DOHH2 (cell line): ENCODE data around the gene MORF4L2.
"Not testable (repeated sequence)": the region's sequence is repeated elsewhere in the genome, so short reads cannot be mapped to it uniquely, and the experiment has no call there.

Experiments used
- H3F3A ChIP-seq: fragments of 200-600 bp; sonication (generic), shearing (Covaris generic); 2 replicates; pipeline ENCODE4 v1.6.0; 2016; ENCODE audit warnings: antibody characterized with exemption, mild to moderate bottlenecking; ENCODE audit not compliant: control insufficient read depth, insufficient read depth
- H3K27ac ChIP-seq: fragments of 200-600 bp; sonication (generic); 2 replicates; pipeline ENCODE4 v1.5.1; 2014; ENCODE audit warnings: low read depth, mild to moderate bottlenecking, low read length, moderate library complexity
- H3K27me3 ChIP-seq: fragments of 200-600 bp; sonication (generic); 2 replicates; pipeline ENCODE4 v1.6.1; 2014; ENCODE audit warnings: mild to moderate bottlenecking, low read length, mixed read lengths; ENCODE audit not compliant: control insufficient read depth
- H3K36me3 ChIP-seq: fragments of 200-600 bp; sonication (generic); 2 replicates; pipeline ENCODE4 v1.6.1; 2014; ENCODE audit warnings: mild to moderate bottlenecking, low read length, moderate library complexity, mixed read lengths; ENCODE audit not compliant: control insufficient read depth
- H3K4me1 ChIP-seq: fragments of 200-600 bp; sonication (generic); 2 replicates; pipeline ENCODE4 v1.6.1; 2014; ENCODE audit warnings: mild to moderate bottlenecking, low read length, mixed read lengths; ENCODE audit not compliant: control insufficient read depth
- H3K4me2 ChIP-seq: fragments of 200-600 bp; sonication (generic); 2 replicates; pipeline ENCODE4 v1.6.0; 2014; ENCODE audit warnings: mild to moderate bottlenecking, low read length, moderate library complexity
- H3K4me3 ChIP-seq: fragments of 200-600 bp; sonication (generic); 2 replicates; pipeline ENCODE4 v1.5.1; 2014; ENCODE audit warnings: mild to moderate bottlenecking, low read length, mixed read lengths
- H3K79me2 ChIP-seq: fragments of 200-600 bp; sonication (generic); 2 replicates; pipeline ENCODE4 v1.6.1; 2014; ENCODE audit warnings: mild to moderate bottlenecking, low read length, mixed read lengths; ENCODE audit not compliant: control insufficient read depth
- H3K9me2 ChIP-seq: fragments of 200-600 bp; sonication (generic); replicated peaks from 2 replicates; pipeline ENCODE4 v1.6.1; 2014; ENCODE audit warnings: mild to moderate bottlenecking, low read length, mixed read lengths; ENCODE audit not compliant: control insufficient read depth
- H3K9me3 ChIP-seq: fragments of 200-600 bp; sonication (generic); 2 replicates; pipeline ENCODE4 v1.6.1; 2014; ENCODE audit warnings: antibody characterized with exemption, low read length, mixed read lengths; ENCODE audit not compliant: control insufficient read depth, insufficient read depth
- H4K20me1 ChIP-seq: fragments of 200-600 bp; sonication (generic); 2 replicates; pipeline ENCODE4 v1.6.0; 2014; ENCODE audit warnings: low read depth, mild to moderate bottlenecking, antibody characterized with exemption, low read length, moderate library complexity; ENCODE audit not compliant: control insufficient read depth, insufficient read depth
- EZH2phosphoT487 ChIP-seq: fragments of 200-600 bp; sonication (generic); IDR thresholded peaks from 2 replicates; pipeline ENCODE4 v1.6.1; 2017; ENCODE audit warnings: borderline replicate concordance, mild to moderate bottlenecking, antibody characterized with exemption, low read length, moderate library complexity, mixed read lengths
- TF ChIP-seq, protein P1 (sequence below): fragments of 200-600 bp; sonication (generic); IDR thresholded peaks from one replicate; pipeline ENCODE4 v1.5.1; 2014; ENCODE audit warnings: antibody characterized with exemption, mild to moderate bottlenecking, low read depth, low read length; ENCODE audit not compliant: poor library complexity, severe bottlenecking

Gene MORF4L2

DNA sequence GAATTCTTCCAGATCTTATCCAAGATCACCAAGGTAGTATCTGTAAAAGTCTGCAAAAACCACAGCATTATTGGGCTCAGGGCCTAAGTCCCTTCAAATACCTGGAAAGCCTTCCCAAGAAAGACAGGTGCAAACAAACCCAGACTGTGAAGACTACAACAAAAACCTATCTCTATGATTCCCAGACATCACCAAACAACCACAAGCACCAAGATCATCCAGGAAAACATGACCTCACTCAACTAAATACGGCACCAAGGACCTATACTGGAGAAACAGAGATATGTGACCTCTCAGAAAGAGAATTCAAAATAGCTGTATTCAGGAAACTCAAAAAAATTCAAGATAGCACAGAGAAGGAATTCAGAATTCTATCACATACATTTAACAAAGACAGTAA, 42.4 kb downstream of the MORF4L2 start:
- Histone ChIP-seq H3K27ac (no peak overlapping the region), H3K9me2 (no peaks in the 10 kb centered on the region), H3K4me1 (no peaks in the 10 kb centered on the region), H3K27me3 (no peaks in the 10 kb centered on the region), H3K36me3 (no peaks in the 10 kb centered on the region), H3K4me2 (no peak overlapping the region), H3K79me2 (no peaks in the 10 kb centered on the region), H3F3A (no peaks in the 10 kb centered on the region), H3K9me3 (no peaks in the 10 kb centered on the region), H4K20me1 (no peaks in the 10 kb centered on the region), H3K4me3 (no peak overlapping the region)
- TF ChIP-seq, protein P1, sequence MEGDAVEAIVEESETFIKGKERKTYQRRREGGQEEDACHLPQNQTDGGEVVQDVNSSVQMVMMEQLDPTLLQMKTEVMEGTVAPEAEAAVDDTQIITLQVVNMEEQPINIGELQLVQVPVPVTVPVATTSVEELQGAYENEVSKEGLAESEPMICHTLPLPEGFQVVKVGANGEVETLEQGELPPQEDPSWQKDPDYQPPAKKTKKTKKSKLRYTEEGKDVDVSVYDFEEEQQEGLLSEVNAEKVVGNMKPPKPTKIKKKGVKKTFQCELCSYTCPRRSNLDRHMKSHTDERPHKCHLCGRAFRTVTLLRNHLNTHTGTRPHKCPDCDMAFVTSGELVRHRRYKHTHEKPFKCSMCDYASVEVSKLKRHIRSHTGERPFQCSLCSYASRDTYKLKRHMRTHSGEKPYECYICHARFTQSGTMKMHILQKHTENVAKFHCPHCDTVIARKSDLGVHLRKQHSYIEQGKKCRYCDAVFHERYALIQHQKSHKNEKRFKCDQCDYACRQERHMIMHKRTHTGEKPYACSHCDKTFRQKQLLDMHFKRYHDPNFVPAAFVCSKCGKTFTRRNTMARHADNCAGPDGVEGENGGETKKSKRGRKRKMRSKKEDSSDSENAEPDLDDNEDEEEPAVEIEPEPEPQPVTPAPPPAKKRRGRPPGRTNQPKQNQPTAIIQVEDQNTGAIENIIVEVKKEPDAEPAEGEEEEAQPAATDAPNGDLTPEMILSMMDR, result no peak
- no peak for TF ChIP-seq EZH2phosphoT487

DNA sequence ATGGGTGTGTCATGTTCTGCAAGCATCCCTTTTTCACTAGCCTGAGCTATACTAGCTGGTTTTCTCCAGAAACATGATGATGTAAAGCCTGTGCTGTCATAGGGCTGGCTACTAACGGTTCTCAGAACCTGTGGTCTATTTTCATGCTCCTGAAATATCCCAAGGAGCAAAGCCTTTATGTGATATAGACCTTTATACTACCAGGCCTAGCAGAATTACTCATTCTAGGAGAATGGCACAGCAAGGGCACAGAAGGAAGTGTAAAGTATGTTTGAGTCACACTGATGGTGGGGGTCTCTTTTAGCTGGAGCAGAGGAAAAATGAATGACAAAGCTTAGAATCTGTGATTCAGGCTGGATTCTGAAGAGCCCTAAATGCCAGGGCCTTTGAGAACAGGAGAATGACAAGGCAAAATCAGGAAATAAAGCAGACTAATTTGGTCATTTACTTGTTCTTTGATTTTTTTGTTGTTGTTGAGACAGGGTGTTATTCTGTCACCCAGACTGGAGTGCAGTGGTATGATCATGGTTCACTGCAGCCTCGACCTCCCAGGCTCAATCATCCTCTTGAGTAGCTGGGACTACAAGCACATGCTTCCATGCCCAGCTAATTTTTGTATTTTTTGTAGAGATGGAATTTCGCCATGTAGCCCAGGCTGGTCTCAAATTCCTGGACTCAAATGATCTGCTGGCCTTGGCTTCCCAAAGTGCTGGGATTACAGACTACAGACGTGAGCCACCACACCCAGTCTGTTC, 45.9 kb downstream of the MORF4L2 start:
- Histone ChIP-seq H3K9me2 (no peaks in the 10 kb centered on the region), H3K27ac (no peak overlapping the region), H3K79me2 (no peaks in the 10 kb centered on the region), H3K4me3 (no peak overlapping the region), H3K36me3 (no peaks in the 10 kb centered on the region), H3K4me1 (no peaks in the 10 kb centered on the region), H3K4me2 (no peak overlapping the region), H3K9me3 (no peaks in the 10 kb centered on the region), H3K27me3 (no peaks in the 10 kb centered on the region), H3F3A (no peaks in the 10 kb centered on the region), H4K20me1 (no peaks in the 10 kb centered on the region)
- TF ChIP-seq, protein P1, result no peak
- TF ChIP-seq EZH2phosphoT487, result no peak

DNA sequence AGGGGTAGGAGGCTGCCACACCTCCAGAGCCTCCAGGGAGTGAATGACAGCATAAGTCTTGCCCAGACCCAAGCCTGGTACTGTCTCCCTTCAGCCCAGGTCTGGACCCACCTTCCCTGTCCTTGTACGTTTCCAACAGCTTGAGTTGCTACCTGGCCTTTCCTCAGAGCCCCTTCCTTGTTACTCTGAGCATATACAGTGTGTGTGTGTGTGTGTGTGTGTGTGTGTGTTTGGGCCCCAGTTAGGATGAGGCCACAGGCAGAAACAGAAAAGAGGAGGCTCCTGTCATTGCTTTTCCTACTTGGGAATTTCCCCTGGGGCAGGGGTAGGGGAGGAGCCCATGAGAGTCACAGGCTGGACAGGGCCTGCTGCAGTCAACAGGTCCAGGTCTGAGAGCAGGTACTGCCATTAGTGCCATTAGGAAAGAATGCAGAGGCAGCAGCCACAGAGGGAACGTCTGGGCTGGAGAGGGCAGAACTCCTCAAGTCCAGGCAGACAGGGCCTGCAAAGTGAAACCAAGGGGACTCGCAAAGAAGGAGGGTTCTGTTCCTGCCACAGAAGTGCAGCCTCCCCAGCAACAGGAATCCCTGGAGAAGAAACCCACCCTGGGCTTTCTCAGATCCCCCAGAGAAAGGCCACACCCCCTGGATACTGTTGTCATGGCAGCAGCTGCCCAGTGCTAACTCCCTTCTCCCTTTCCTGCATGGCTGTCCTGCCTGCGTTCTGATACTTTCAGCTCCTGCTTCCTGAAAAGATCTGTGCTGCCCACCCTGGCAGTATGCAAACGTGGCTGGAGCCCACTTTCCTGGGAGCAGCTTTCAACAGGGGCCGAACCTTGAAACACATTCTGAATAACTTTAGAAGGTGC, 47.8 kb downstream of the MORF4L2 start:
- H3K9me2 ChIP-seq, H3K4me3 ChIP-seq, H3K36me3 ChIP-seq, H3K27me3 ChIP-seq, H3K9me3 ChIP-seq, H3K79me2 ChIP-seq, H3K4me2 ChIP-seq, H3K27ac ChIP-seq, H3K4me1 ChIP-seq, H3F3A ChIP-seq, H4K20me1 ChIP-seq: not testable (repeated sequence)
